DND-41 (cell line): ENCODE results near the gene SLC37A2.

Source experiments
- ATAC-seq: fragments of 200-7000 bp; cut with Tn5 transposase; 3 replicates; pipeline ENCODE4 v1.9.1; 2021; ENCODE audit warnings: low read depth; ENCODE audit not compliant: insufficient read depth
- DNase-seq: peaks from one replicate; pipeline ENCODE4 v3.0.0-alpha.2; 2020
- H2AFZ ChIP-seq: 2 replicates; pipeline ENCODE4 v1.6.0; 2012; ENCODE audit warnings: low read depth, low read length
- H3K27ac ChIP-seq: 2 replicates; pipeline ENCODE4 v1.5.1; 2012; ENCODE audit warnings: low read length, inconsistent platforms
- H3K27me3 ChIP-seq: fragments of 200-600 bp; sonication (generic); 2 replicates; pipeline ENCODE4 v1.6.0; 2012; ENCODE audit warnings: low read length, mild to moderate bottlenecking, inconsistent platforms; ENCODE audit not compliant: insufficient read depth, poor library complexity
- H3K36me3 ChIP-seq: 2 replicates; pipeline ENCODE4 v1.5.1; 2012; ENCODE audit warnings: low read length, inconsistent platforms; ENCODE audit not compliant: insufficient read depth
- H3K4me1 ChIP-seq: 2 replicates; pipeline ENCODE4 v1.5.1; 2012; ENCODE audit warnings: mild to moderate bottlenecking, low read length; ENCODE audit not compliant: insufficient read depth
- H3K4me2 ChIP-seq: 2 replicates; pipeline ENCODE4 v1.6.0; 2012; ENCODE audit warnings: mild to moderate bottlenecking, moderate library complexity, low read length, inconsistent platforms; ENCODE audit not compliant: insufficient read depth
- H3K4me3 ChIP-seq, 2 experiments: fragments of 200-600 bp in 1 of 2; shearing (Covaris generic) in 1 of 2; 2 replicates each; pipeline ENCODE4 v1.5.1; 2012 to 2016; ENCODE audit warnings: inconsistent platforms in 2 of 2, low read length in 2 of 2, mild to moderate bottlenecking in 2 of 2, low read depth in 1 of 2, moderate library complexity in 1 of 2
- H3K79me2 ChIP-seq: 2 replicates; pipeline ENCODE4 v1.6.0; 2012; ENCODE audit warnings: low read length, inconsistent platforms; ENCODE audit not compliant: insufficient read depth
- H3K9ac ChIP-seq: 2 replicates; pipeline ENCODE4 v1.6.0; 2012; ENCODE audit warnings: low read depth, mild to moderate bottlenecking, inconsistent platforms, low read length, moderate library complexity
- H3K9me3 ChIP-seq: 2 replicates; pipeline ENCODE4 v1.5.1; 2012; ENCODE audit warnings: low read length, moderate library complexity, mild to moderate bottlenecking, inconsistent platforms; ENCODE audit not compliant: insufficient read depth, severe bottlenecking
- H4K20me1 ChIP-seq: 2 replicates; pipeline ENCODE4 v1.6.0; 2012; ENCODE audit warnings: low read length; ENCODE audit not compliant: insufficient read depth
- EZH2 ChIP-seq: IDR thresholded peaks from 3 replicates; pipeline ENCODE4 v1.6.1; 2012; ENCODE audit warnings: borderline replicate concordance, low read depth, mild to moderate bottlenecking, moderate library complexity, low read length, inconsistent platforms; ENCODE audit not compliant: severe bottlenecking
- TF ChIP-seq, protein P1 (sequence below): IDR thresholded peaks from 2 replicates; pipeline ENCODE4 v1.5.1; 2012; ENCODE audit warnings: borderline replicate concordance, low read length, moderate library complexity, mild to moderate bottlenecking; ENCODE audit not compliant: poor library complexity, severe bottlenecking; ENCODE audit errors: extremely low read depth

Gene SLC37A2

DNA sequence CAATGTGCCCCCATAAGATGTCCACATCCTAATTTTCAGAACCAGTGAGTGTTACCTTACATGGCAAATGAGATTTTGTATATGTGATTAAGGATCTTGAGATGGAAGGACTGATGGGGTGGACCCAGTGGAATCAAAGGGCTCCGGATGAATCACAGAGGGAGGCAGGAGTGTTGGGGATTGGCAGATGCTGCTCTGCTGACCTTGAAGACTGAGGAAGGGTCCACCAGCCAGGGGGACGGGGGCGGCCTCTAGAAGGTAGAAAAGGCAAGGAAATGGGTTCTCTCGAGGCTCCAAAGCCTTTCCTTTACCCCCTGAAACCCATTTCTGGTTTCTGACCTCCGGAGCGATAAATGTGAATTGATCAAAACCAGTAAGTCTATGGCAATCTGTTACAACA, 29.6 kb downstream of the SLC37A2 start:
- TF ChIP-seq, protein P1, sequence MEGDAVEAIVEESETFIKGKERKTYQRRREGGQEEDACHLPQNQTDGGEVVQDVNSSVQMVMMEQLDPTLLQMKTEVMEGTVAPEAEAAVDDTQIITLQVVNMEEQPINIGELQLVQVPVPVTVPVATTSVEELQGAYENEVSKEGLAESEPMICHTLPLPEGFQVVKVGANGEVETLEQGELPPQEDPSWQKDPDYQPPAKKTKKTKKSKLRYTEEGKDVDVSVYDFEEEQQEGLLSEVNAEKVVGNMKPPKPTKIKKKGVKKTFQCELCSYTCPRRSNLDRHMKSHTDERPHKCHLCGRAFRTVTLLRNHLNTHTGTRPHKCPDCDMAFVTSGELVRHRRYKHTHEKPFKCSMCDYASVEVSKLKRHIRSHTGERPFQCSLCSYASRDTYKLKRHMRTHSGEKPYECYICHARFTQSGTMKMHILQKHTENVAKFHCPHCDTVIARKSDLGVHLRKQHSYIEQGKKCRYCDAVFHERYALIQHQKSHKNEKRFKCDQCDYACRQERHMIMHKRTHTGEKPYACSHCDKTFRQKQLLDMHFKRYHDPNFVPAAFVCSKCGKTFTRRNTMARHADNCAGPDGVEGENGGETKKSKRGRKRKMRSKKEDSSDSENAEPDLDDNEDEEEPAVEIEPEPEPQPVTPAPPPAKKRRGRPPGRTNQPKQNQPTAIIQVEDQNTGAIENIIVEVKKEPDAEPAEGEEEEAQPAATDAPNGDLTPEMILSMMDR, result no peak
- TF ChIP-seq EZH2, result no peak
- Histone ChIP-seq H3K4me3 (no peak overlapping the region), H3K27ac (no peak overlapping the region), H4K20me1 (0 out of 2 replicates have a peak, but pooled peaks cover 3% of the 10 kb centered on the region), H2AFZ (no peak overlapping the region), H3K4me2 (no peak overlapping the region), H3K27me3 (peaks cover under 1% of the 10 kb centered on the region), H3K79me2 (no peaks in the 10 kb centered on the region), H3K9me3 (no peaks in the 10 kb centered on the region), H3K9ac (no peak overlapping the region), H3K4me1 (no peaks in the 10 kb centered on the region), H3K36me3 (no peaks in the 10 kb centered on the region)
- DNase-seq, result no peak
- ATAC-seq, result no peak

DNA sequence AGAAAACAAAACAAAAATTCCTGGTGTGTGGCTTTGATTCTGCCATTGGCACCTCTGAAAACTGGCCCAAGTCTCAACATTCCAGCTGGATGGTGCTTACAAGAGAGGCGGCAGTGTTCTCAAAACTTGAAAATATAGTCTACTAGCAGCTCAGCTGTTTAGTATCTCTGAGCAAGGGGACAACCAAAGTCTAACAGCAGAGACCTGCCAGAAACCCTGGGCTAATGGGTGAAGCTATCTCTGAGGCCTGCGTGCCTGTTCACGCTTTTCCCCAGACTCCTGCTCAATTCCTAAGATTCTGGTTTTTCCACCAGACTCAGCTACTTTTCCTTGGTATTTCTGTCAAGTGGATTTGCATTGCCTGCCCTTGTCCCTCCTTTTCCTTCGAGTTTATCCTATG, 30.4 kb downstream of the SLC37A2 start:
- H2AFZ ChIP-seq, result no peak overlapping the region
- DNase-seq (no peak), ATAC-seq (no peak)
- H3K4me3 ChIP-seq, result no peak overlapping the region
- no peaks in the 10 kb centered on the region for H3K79me2 ChIP-seq
- peaks cover 3% of the 10 kb centered on the region for H3K27me3 ChIP-seq
- no peaks in the 10 kb centered on the region for H3K9me3 ChIP-seq
- no peaks in the 10 kb centered on the region for H3K36me3 ChIP-seq
- H3K4me1 ChIP-seq, result no peaks in the 10 kb centered on the region
- H4K20me1 ChIP-seq, result 0 out of 2 replicates have a peak, but pooled peaks cover 3% of the 10 kb centered on the region
- H3K4me2 ChIP-seq, result no peak overlapping the region
- no peak overlapping the region for H3K27ac ChIP-seq
- no peak overlapping the region for H3K9ac ChIP-seq
- no peak for TF ChIP-seq EZH2
- TF ChIP-seq, protein P1, result no peak

DNA sequence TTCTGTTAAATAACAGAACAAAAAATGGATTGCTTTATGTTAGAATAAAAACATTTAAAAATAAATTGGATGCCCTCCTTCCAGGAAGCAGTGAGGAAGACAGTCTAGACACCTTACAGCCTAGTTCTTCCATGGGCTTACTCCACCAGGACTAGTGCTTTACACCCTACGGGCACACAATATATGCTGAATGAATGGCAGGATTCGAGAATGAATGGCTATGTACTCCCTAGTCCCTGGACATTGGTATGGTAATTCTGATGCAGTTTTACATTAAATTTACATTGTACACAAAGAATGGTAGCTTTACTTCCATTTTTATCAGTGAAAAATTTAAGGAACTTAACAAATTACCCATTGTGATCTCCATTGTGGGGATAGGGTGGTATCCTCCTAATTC, 31.6 kb downstream of the SLC37A2 start:
- H3K4me2 ChIP-seq, result no peak overlapping the region
- H3K27me3 ChIP-seq, result peaks cover 3% of the 10 kb centered on the region
- H4K20me1 ChIP-seq, result 0 out of 2 replicates have a peak, but pooled peaks cover 3% of the 10 kb centered on the region
- H3K9ac ChIP-seq, result no peak overlapping the region
- no peaks in the 10 kb centered on the region for H3K79me2 ChIP-seq
- no peaks in the 10 kb centered on the region for H3K4me1 ChIP-seq
- H2AFZ ChIP-seq, result no peak overlapping the region
- no peak overlapping the region for H3K27ac ChIP-seq
- no peaks in the 10 kb centered on the region for H3K36me3 ChIP-seq
- TF ChIP-seq, protein P1, result no peak
- no peak for TF ChIP-seq EZH2
- H3K9me3 ChIP-seq, result no peaks in the 10 kb centered on the region
- ATAC-seq (no peak), DNase-seq (no peak)
- no peak overlapping the region for H3K4me3 ChIP-seq

DNA sequence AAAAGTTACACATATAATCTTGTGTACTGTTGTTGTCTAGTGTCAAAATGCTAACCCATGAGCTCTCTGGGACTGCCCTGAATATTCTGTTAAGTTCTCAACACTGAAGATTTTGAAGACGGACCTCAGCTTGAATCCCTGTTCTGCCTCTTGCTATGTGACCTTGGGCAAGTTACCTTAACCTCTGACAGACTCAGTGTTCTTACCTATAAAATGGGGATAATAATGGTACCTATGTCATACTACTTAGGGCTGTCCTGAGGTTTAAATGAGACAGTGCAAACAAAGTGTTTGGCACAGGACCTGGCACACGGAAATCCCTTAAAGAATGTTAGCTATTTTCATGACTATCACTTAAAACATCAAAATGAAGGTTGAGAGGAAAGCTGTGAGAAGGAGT, 37.0 kb downstream of the SLC37A2 start:
- Histone ChIP-seq H4K20me1 (no peaks in the 10 kb centered on the region), H3K79me2 (no peaks in the 10 kb centered on the region), H3K27ac (no peak overlapping the region), H3K4me2 (no peak overlapping the region), H3K36me3 (no peaks in the 10 kb centered on the region), H3K9ac (no peak overlapping the region), H3K4me1 (no peaks in the 10 kb centered on the region), H3K27me3 (peaks cover 3% of the 10 kb centered on the region), H2AFZ (no peak overlapping the region), H3K9me3 (no peaks in the 10 kb centered on the region), H3K4me3 (no peak overlapping the region)
- DNase-seq (no peak), ATAC-seq (no peak)
- no peak for TF ChIP-seq EZH2
- TF ChIP-seq, protein P1, result no peak
